ENCODE data around the gene MTHFD2L. TPM values are rescaled to one million over a fixed set of nuclear protein-coding genes. Genes with fewer than 3 reads are reported as not detected.
A peak's percentile ranks its signal among the peaks of the same experiment; 100 is the strongest.

The MTHFD2L gene
- total RNA-seq, 2 donors from 2014 or later = 5.8 to 26.9 TPM

- no peak for TF ChIP-seq CTCF (IDR thresholded peaks at IDR 0.05)
- ATAC-seq (ENCODE audit: insufficient number of reproducible peaks, low FRiP score, low read depth) = no peak
- Histone ChIP-seq H3K27ac (no peak within 1 kb of the TSS), H3K4me1 (ENCODE audit: control insufficient read depth in 1 of 2, low read depth in 2 of 2) (no peaks in the 10 kb centered on the region), H3K36me3 (no peaks in the 10 kb centered on the region), H3K9me3 (no peaks in the 10 kb centered on the region), H3K27me3 (replicated peaks; ENCODE audit: insufficient read depth) (no peaks in the 10 kb centered on the region), H3K4me3 (no peak within 1 kb of the TSS)
- DNase-seq (ENCODE audit: low spot score) = no peak
These were observed 150.3 kb downstream of the MTHFD2L start, which contains the start of gene EPGN for GRCh38 chr4:74308215-74308614. Gene EPGN (plus strand): TSS chr4:74308470. CDS start chr4:74308534, 64 bp downstream.

GRCh38 chr4:74309223-74309622, 151.3 kb downstream of the MTHFD2L start:
- DNase-seq (ENCODE audit: low spot score) = no peak
- Histone ChIP-seq H3K9me3 (no peaks in the 10 kb centered on the region), H3K4me1 (ENCODE audit: control insufficient read depth in 1 of 2, low read depth in 2 of 2) (no peaks in the 10 kb centered on the region), H3K36me3 (no peaks in the 10 kb centered on the region), H3K27me3 (replicated peaks; ENCODE audit: insufficient read depth) (no peaks in the 10 kb centered on the region), H3K4me3 (no peak overlapping the region), H3K27ac (no peak overlapping the region)
- no peak for ATAC-seq (ENCODE audit: insufficient number of reproducible peaks, low FRiP score, low read depth)
- TF ChIP-seq CTCF (IDR thresholded peaks at IDR 0.05) = no peak

- Histone ChIP-seq H3K4me3 (no peak overlapping the region), H3K36me3 (no peaks in the 10 kb centered on the region), H3K4me1 (ENCODE audit: control insufficient read depth in 1 of 2, low read depth in 2 of 2) (no peaks in the 10 kb centered on the region), H3K27me3 (replicated peaks; ENCODE audit: insufficient read depth) (no peaks in the 10 kb centered on the region), H3K9me3 (no peaks in the 10 kb centered on the region), H3K27ac (no peak overlapping the region)
- peak; percentile 41 for TF ChIP-seq CTCF (IDR thresholded peaks at IDR 0.05)
- ATAC-seq (ENCODE audit: insufficient number of reproducible peaks, low FRiP score, low read depth) (no peak), DNase-seq (ENCODE audit: low spot score) (no peak)
These were observed 153.9 kb downstream of the MTHFD2L start for GRCh38 chr4:74311696-74312313.

- Histone ChIP-seq H3K4me3 (no peak overlapping the region), H3K27ac (no peak overlapping the region), H3K36me3 (no peaks in the 10 kb centered on the region), H3K4me1 (ENCODE audit: control insufficient read depth in 1 of 2, low read depth in 2 of 2) (no peaks in the 10 kb centered on the region), H3K27me3 (replicated peaks; ENCODE audit: insufficient read depth) (no peaks in the 10 kb centered on the region), H3K9me3 (no peaks in the 10 kb centered on the region)
- no peak for DNase-seq (ENCODE audit: low spot score)
- TF ChIP-seq CTCF (IDR thresholded peaks at IDR 0.05) = no peak
- no peak for ATAC-seq (ENCODE audit: insufficient number of reproducible peaks, low FRiP score, low read depth)
These were observed 156.4 kb downstream of the MTHFD2L start for GRCh38 chr4:74314329-74314728.

- no peaks in the 10 kb centered on the region for H3K4me1 ChIP-seq (ENCODE audit: control insufficient read depth in 1 of 2, low read depth in 2 of 2)
- no peak overlapping the region for H3K27ac ChIP-seq
- ATAC-seq (ENCODE audit: insufficient number of reproducible peaks, low FRiP score, low read depth) = no peak
- H3K4me3 ChIP-seq = no peak overlapping the region
- no peaks in the 10 kb centered on the region for H3K27me3 ChIP-seq (replicated peaks; ENCODE audit: insufficient read depth)
- no peak for DNase-seq (ENCODE audit: low spot score)
- no peaks in the 10 kb centered on the region for H3K9me3 ChIP-seq
- no peak for TF ChIP-seq CTCF (IDR thresholded peaks at IDR 0.05)
- no peaks in the 10 kb centered on the region for H3K36me3 ChIP-seq
These were observed 157.0 kb downstream of the MTHFD2L start for GRCh38 chr4:74314944-74315343.

All from thoracic aorta (tissue), 2 donors.